H1 (cell line): ENCODE results near the gene MYO5A. TPM values are rescaled to one million over a fixed set of nuclear protein-coding genes. Genes with fewer than 3 reads are reported as not detected.
A peak's percentile ranks its signal among the peaks of the same experiment; 100 is the strongest.

ENCODE experiments used
- CTCF ChIA-PET: fragments of 300-600 bp; sonication (Branson Sonifier 250); formaldehyde crosslinking; loops from one replicate; lab custom pipeline; 2021; ENCODE audit not compliant: partially characterized antibody; lab: Charles Lee
- POLR2A ChIA-PET: fragments of 300-600 bp; sonication (Branson Sonifier 250); formaldehyde crosslinking; loops from one replicate; lab custom pipeline; 2021; ENCODE audit warnings: inconsistent platforms; ENCODE audit not compliant: partially characterized antibody; lab: Charles Lee
- DNase-seq, 2 experiments: peaks; one replicate each; pipeline versions ENCODE4 v3.0.0 to v3.0.0-alpha.2; 2010 to 2022; ENCODE audit warnings: low spot score in 2 of 2, low read depth in 1 of 2, mixed read lengths in 1 of 2
- FAIRE-seq: peaks from 2 replicates; lab custom pipeline; 2011; peaks lifted over from hg19 to GRCh38; lab: Jason Lieb, UNC
- H2AFZ ChIP-seq: 2 replicates; pipeline ENCODE4 v1.8.1; 2012; ENCODE audit warnings: low read length, inconsistent platforms
- H2AK5ac ChIP-seq: 2 replicates; pipeline ENCODE4 v1.6.1; 2013; ENCODE audit warnings: low read depth, low read length
- H2BK120ac ChIP-seq: replicated peaks from 2 replicates; pipeline ENCODE3; 2013; ENCODE audit warnings: low read depth, low read length, inconsistent platforms
- H2BK12ac ChIP-seq: 2 replicates; pipeline ENCODE4 v1.6.1; 2013; ENCODE audit warnings: low read depth, low read length
- H2BK15ac ChIP-seq: 2 replicates; pipeline ENCODE4 v1.6.1; 2013; ENCODE audit warnings: low read length
- H2BK20ac ChIP-seq: 2 replicates; pipeline ENCODE4 v1.6.1; 2013; ENCODE audit warnings: low read length
- H2BK5ac ChIP-seq: 2 replicates; pipeline ENCODE4 v1.6.1; 2013; ENCODE audit warnings: low read depth, low read length
- H3K14ac ChIP-seq: 2 replicates; pipeline ENCODE4 v1.6.1; 2013; ENCODE audit warnings: inconsistent platforms; ENCODE audit not compliant: insufficient read length
- H3K18ac ChIP-seq: 2 replicates; pipeline ENCODE4 v1.6.1; 2013; ENCODE audit warnings: low read length; ENCODE audit errors: extremely low read depth
- H3K23ac ChIP-seq: 2 replicates; pipeline ENCODE4 v1.6.1; 2013; ENCODE audit warnings: inconsistent platforms; ENCODE audit not compliant: insufficient read length
- H3K23me2 ChIP-seq: 2 replicates; pipeline ENCODE4 v1.6.1; 2013; ENCODE audit warnings: low read depth, low read length
- H3K27ac ChIP-seq: 2 replicates; pipeline ENCODE4 v1.6.1; 2011; ENCODE audit warnings: low read depth, low read length, inconsistent platforms
- H3K27me3 ChIP-seq, 4 experiments: replicated peaks in 1 of 4; 1 replicate in 1 of 4; 2 replicates in 3 of 4; pipeline versions ENCODE4 v1.6.1 to v1.8.1; 2011 to 2013; ENCODE audit warnings: low read length in 3 of 4, mild to moderate bottlenecking in 3 of 4, inconsistent platforms in 2 of 4, mixed read lengths in 2 of 4, moderate library complexity in 1 of 4; ENCODE audit not compliant: control insufficient read depth in 3 of 4, insufficient read depth in 3 of 4; ENCODE audit errors: extremely low read depth in 1 of 4
- H3K36me3 ChIP-seq, 4 experiments: 2 replicates each; pipeline versions ENCODE4 v1.6.1 to v1.8.1; 2011 to 2013; ENCODE audit warnings: mild to moderate bottlenecking in 4 of 4, low read length in 3 of 4, moderate library complexity in 2 of 4, control low read depth in 1 of 4, inconsistent platforms in 1 of 4; ENCODE audit not compliant: insufficient read depth in 4 of 4, control insufficient read depth in 2 of 4
- H3K4ac ChIP-seq: replicated peaks from 2 replicates; pipeline ENCODE3; 2013; ENCODE audit warnings: low read length, low read depth, mixed read lengths, inconsistent platforms; ENCODE audit not compliant: insufficient read length
- H3K4me1 ChIP-seq, 4 experiments: replicated peaks in 1 of 4; 1 replicate in 1 of 4; 2 replicates in 3 of 4; pipeline versions ENCODE4 v1.6.1 to v1.8.1; 2011 to 2013; ENCODE audit warnings: low read length in 3 of 4, inconsistent platforms in 2 of 4, mixed read lengths in 1 of 4; ENCODE audit not compliant: insufficient read depth in 4 of 4, control insufficient read depth in 3 of 4
- H3K4me2 ChIP-seq, 2 experiments: 2 replicates each; pipeline versions ENCODE4 v1.6.1 to v1.8.1; 2011 to 2013; ENCODE audit warnings: low read depth in 2 of 2, low read length in 2 of 2, control low read depth in 1 of 2, inconsistent platforms in 1 of 2, mild to moderate bottlenecking in 1 of 2; ENCODE audit not compliant: insufficient read depth in 1 of 2
- H3K4me3 ChIP-seq, 4 experiments: fragments of 200-600, 300-600 bp in 1 of 4; sonication (generic), shearing (Covaris generic), sonication (Bioruptor Twin) in 1 of 4; 2 replicates each; pipeline versions ENCODE4 v1.5.1 to v1.8.1; 2011 to 2016; ENCODE audit warnings: low read length in 4 of 4, low read depth in 3 of 4, control low read depth in 2 of 4, inconsistent platforms in 2 of 4, mild to moderate bottlenecking in 2 of 4, mixed read lengths in 1 of 4, moderate library complexity in 1 of 4; ENCODE audit not compliant: insufficient read depth in 2 of 4; ENCODE audit errors: extremely low read depth in 1 of 4
- H3K56ac ChIP-seq: replicated peaks from 2 replicates; pipeline ENCODE3; 2013; ENCODE audit warnings: low read depth, mild to moderate bottlenecking, mixed read lengths, low read length, inconsistent platforms; ENCODE audit not compliant: insufficient read length
- H3K79me1 ChIP-seq: 2 replicates; pipeline ENCODE4 v1.6.1; 2013; ENCODE audit warnings: low read depth, low read length, control low read depth
- H3K79me2 ChIP-seq, 2 experiments: 2 replicates each; pipeline versions ENCODE4 v1.6.1 to v1.8.1; 2012 to 2013; ENCODE audit warnings: low read length in 2 of 2, mild to moderate bottlenecking in 2 of 2, inconsistent platforms in 1 of 2; ENCODE audit not compliant: insufficient read depth in 2 of 2, control insufficient read depth in 1 of 2
- H3K9ac ChIP-seq, 4 experiments: replicated peaks in 1 of 4; 1 replicate in 1 of 4; 2 replicates in 3 of 4; pipeline versions ENCODE4 v1.6.1 to v1.8.1; 2011 to 2013; ENCODE audit warnings: low read depth in 3 of 4, low read length in 3 of 4, control low read depth in 2 of 4, mild to moderate bottlenecking in 2 of 4, moderate library complexity in 2 of 4, inconsistent platforms in 1 of 4; ENCODE audit errors: extremely low read depth in 1 of 4
- H3K9me3 ChIP-seq, 2 experiments: 2 replicates each; pipeline versions ENCODE4 v1.6.1 to v1.8.1; 2012 to 2013; ENCODE audit warnings: mild to moderate bottlenecking in 2 of 2, moderate library complexity in 2 of 2, control low read depth in 1 of 2, inconsistent platforms in 1 of 2, low read depth in 1 of 2, low read length in 1 of 2, mixed read lengths in 1 of 2; ENCODE audit not compliant: insufficient read depth in 2 of 2
- H4K20me1 ChIP-seq, 2 experiments: replicated peaks in 1 of 2; 2 replicates each; pipeline versions ENCODE3 to v1.8.1; 2011 to 2013; ENCODE audit warnings: inconsistent platforms in 2 of 2, low read length in 2 of 2, mild to moderate bottlenecking in 1 of 2; ENCODE audit not compliant: insufficient read depth in 2 of 2, control insufficient read depth in 1 of 2
- H4K5ac ChIP-seq: 2 replicates; pipeline ENCODE4 v1.6.1; 2013; ENCODE audit warnings: low read length, low read depth, mixed read lengths, inconsistent platforms; ENCODE audit not compliant: insufficient read length
- H4K8ac ChIP-seq: 2 replicates; pipeline ENCODE4 v1.8.0; 2013; ENCODE audit warnings: mild to moderate bottlenecking, moderate library complexity, low read length, inconsistent platforms; ENCODE audit not compliant: insufficient read depth; ENCODE audit errors: extremely low read depth
- H4K91ac ChIP-seq: replicated peaks from 2 replicates; pipeline ENCODE3; 2013; ENCODE audit warnings: low read length, mixed read lengths, inconsistent platforms; ENCODE audit not compliant: insufficient read length
- ATF2 ChIP-seq: IDR thresholded peaks from 2 replicates; pipeline ENCODE4 v1.6.1; 2012; ENCODE audit warnings: low read length, inconsistent platforms
- BACH1 ChIP-seq: IDR thresholded peaks from 2 replicates; pipeline ENCODE4 v1.6.1; 2012; ENCODE audit warnings: low read length, improper control_type of control experiment
- CBX8 ChIP-seq: fragments of 300-800, 300-1000 bp; sonication (generic); IDR thresholded peaks from 2 replicates; pipeline ENCODE4 v1.7.1; 2016; ENCODE audit warnings: low read depth, low read length, borderline replicate concordance
- CHD2 ChIP-seq: IDR thresholded peaks from 2 replicates; pipeline ENCODE4 v1.6.1; 2012; ENCODE audit warnings: low read length, improper control_type of control experiment
- CTBP2 ChIP-seq: IDR thresholded peaks from 2 replicates; pipeline ENCODE4 v1.7.0; 2011; ENCODE audit warnings: borderline replicate concordance, mild to moderate bottlenecking, moderate library complexity, mixed read lengths, low read length; ENCODE audit not compliant: insufficient read depth, insufficient read length
- HDAC6 ChIP-seq: IDR thresholded peaks from one replicate; pipeline ENCODE4 v1.7.1; 2012; ENCODE audit warnings: low read depth, mild to moderate bottlenecking, inconsistent platforms, low read length, moderate library complexity
- MAX ChIP-seq: IDR thresholded peaks from 2 replicates; pipeline ENCODE4 v1.6.1; 2012; ENCODE audit warnings: inconsistent platforms
- WGBS, 2 experiments: shearing (Covaris generic) in 1 of 2; methylation state at CpG; one replicate each; pipeline versions ENCODE4 v1.1.6 to v1.1.7; 2013 to 2015; ENCODE audit warnings: low lambda C conversion rate in 2 of 2, mixed read lengths in 2 of 2, inconsistent platforms in 1 of 2, low coverage in 1 of 2, missing lambda C conversion rate in 1 of 2; ENCODE audit not compliant: insufficient replicate concordance in 2 of 2, insufficient coverage in 1 of 2, insufficient read length in 1 of 2; ENCODE audit errors: extremely low coverage in 1 of 2, missing lambda C conversion rate in 1 of 2; 5-methylcytosine and 5-hydroxymethylcytosine counted together
- polyA plus RNA-seq, 7 experiments: library from polyadenylated mRNA; depleted of rRNA in 3 of 7; stranded (reverse) in 5 of 7; unstranded in 2 of 7; fragments of >200 nt in 5 of 7; fragments of 200-250 nt in 2 of 7; gene quantifications; 1 replicate in 5 of 7; 2 replicates in 1 of 7; 4 replicates in 1 of 7; pipeline versions ENCODE4 v1.2.1 to v1.2.3, GENCODE V29; 2011 to 2013; ENCODE audit warnings: missing spikeins in 2 of 7, mixed read lengths in 2 of 7
- total RNA-seq: library from RNA; stranded (reverse); fragmentation: NEBNext Ultra II Directional; extraction: Animal tissue kit (Norgen Biotek cat#: 25700); gene quantifications from 2 replicates; pipeline ENCODE4 v1.2.1, GENCODE V29; 2021

Gene MYO5A
- total and polyA plus RNA-seq, 2 of the 8 experiments (the other 6 are each of a cell fraction or from before 2014, with no cell fraction given) = 11.4 to 24.7 TPM

GRCh38 chr15:52394118-52394517, 134.6 kb downstream of the MYO5A start:
- no peak overlapping the region for H4K8ac ChIP-seq
- no peaks in the 10 kb centered on the region for H4K20me1 ChIP-seq
- no peaks in the 10 kb centered on the region for H3K23me2 ChIP-seq
- CTCF ChIA-PET = no interaction called here
- no peaks in the 10 kb centered on the region for H3K9me3 ChIP-seq
- no peak overlapping the region for H3K9ac ChIP-seq
- POLR2A ChIA-PET = interaction anchor here (0.6 to 1.8 kb wide), 3 partner anchors 10 to 99 kb away, joined by 3 to 8 read pairs (median 5); partner anchors contain the start of gene MYO5C
- H2BK20ac ChIP-seq = no peak overlapping the region; the same call in 1 of the 2 replicates
- no peak overlapping the region for H2AK5ac ChIP-seq
- H3K4me3 ChIP-seq = no peak overlapping the region
- no peak overlapping the region for H3K27ac ChIP-seq
- no peak overlapping the region for H3K56ac ChIP-seq
- H3K79me1 ChIP-seq = no peaks in the 10 kb centered on the region
- peaks cover 17 to 25% (median 20%) of the 10 kb centered on the region in 4 experiments for H3K4me1 ChIP-seq
- WGBS, 2 experiments = 74% methylated on average over 3 of the region's 3 CpGs; no CpG with 5 or more reads in 1 of the 2 experiments
- H3K4ac ChIP-seq = no peak overlapping the region
- TF ChIP-seq CBX8 = no peak
- TF ChIP-seq HDAC6 = no peak
- TF ChIP-seq ATF2 = no peak
- no peak for TF ChIP-seq CTBP2
- TF ChIP-seq MAX = no peak
- TF ChIP-seq BACH1 = no peak
- TF ChIP-seq CHD2 = no peak
- H3K79me2 ChIP-seq = no peaks in the 10 kb centered on the region
- H4K91ac ChIP-seq = no peak overlapping the region
- H4K5ac ChIP-seq = no peak overlapping the region
- H3K27me3 ChIP-seq = no peaks in the 10 kb centered on the region
- H3K4me2 ChIP-seq = no peak overlapping the region
- H2BK120ac ChIP-seq = no peak overlapping the region
- no peak overlapping the region for H2BK5ac ChIP-seq
- H3K36me3 ChIP-seq = no peaks in the 10 kb centered on the region; a peak in 1 of 8 replicates
- H3K23ac ChIP-seq = no peak overlapping the region
- no peak for FAIRE-seq
- no peak overlapping the region for H3K14ac ChIP-seq
- DNase-seq = no peak
- H3K18ac ChIP-seq = peak overlapping the region; percentile 27; the same call in 1 of the 2 replicates
- H2BK15ac ChIP-seq = no peak overlapping the region
- peak overlapping the region; percentile 78; the same call in 1 of the 2 replicates for H2BK12ac ChIP-seq
- H2AFZ ChIP-seq = no peak overlapping the region
